H9 (cell line): ENCODE measurements around the gene KLHL21. TPM values are rescaled to one million over a fixed set of nuclear protein-coding genes. Genes with fewer than 3 reads are reported as not detected.

Source experiments
- DNase-seq: peaks from one replicate; pipeline ENCODE4 v3.0.0-alpha.2; 2017
- H2AFZ ChIP-seq: one replicate; pipeline ENCODE4 v1.6.1; 2013; ENCODE audit warnings: mild to moderate bottlenecking, low read length, control low read depth, moderate library complexity
- H2AK5ac ChIP-seq: 2 replicates; pipeline ENCODE4 v1.6.1; 2013; ENCODE audit warnings: low read length, control low read depth, mixed read lengths; ENCODE audit not compliant: insufficient read length
- H2BK120ac ChIP-seq: one replicate; pipeline ENCODE4 v1.6.1; 2013; ENCODE audit warnings: low read depth, mild to moderate bottlenecking, low read length, control low read depth, inconsistent platforms; ENCODE audit not compliant: poor library complexity, severe bottlenecking
- H2BK12ac ChIP-seq: 2 replicates; pipeline ENCODE4 v1.6.1; 2013; ENCODE audit warnings: low read length, control low read depth, mixed read lengths, low read depth; ENCODE audit not compliant: insufficient read length
- H2BK15ac ChIP-seq: 2 replicates; pipeline ENCODE4 v1.6.1; 2013; ENCODE audit warnings: low read depth, low read length, control low read depth
- H2BK20ac ChIP-seq: one replicate; pipeline ENCODE4 v1.6.1; 2013; ENCODE audit warnings: low read depth, mild to moderate bottlenecking, low read length, control low read depth, inconsistent platforms; ENCODE audit not compliant: poor library complexity, severe bottlenecking
- H2BK5ac ChIP-seq: 2 replicates; pipeline ENCODE4 v1.6.1; 2013; ENCODE audit warnings: low read length, control low read depth, mixed read lengths; ENCODE audit not compliant: insufficient read length
- H3K14ac ChIP-seq: 2 replicates; pipeline ENCODE4 v1.6.1; 2013; ENCODE audit warnings: low read length, control low read depth; ENCODE audit not compliant: insufficient read depth
- H3K18ac ChIP-seq: 2 replicates; pipeline ENCODE4 v1.6.1; 2013; ENCODE audit warnings: low read depth, mild to moderate bottlenecking, mixed read lengths, low read length, control low read depth; ENCODE audit not compliant: insufficient read length
- H3K23ac ChIP-seq: 2 replicates; pipeline ENCODE4 v1.6.1; 2013; ENCODE audit warnings: low read length, control low read depth, mixed read lengths, low read depth; ENCODE audit not compliant: insufficient read length
- H3K23me2 ChIP-seq: 2 replicates; pipeline ENCODE4 v1.6.1; 2013; ENCODE audit warnings: low read depth, mild to moderate bottlenecking, mixed read lengths, low read length, control low read depth; ENCODE audit not compliant: insufficient read length, poor library complexity, severe bottlenecking
- H3K27ac ChIP-seq: 2 replicates; pipeline ENCODE4 v1.5.1; 2013; ENCODE audit warnings: low read length, control low read depth, mixed read lengths, low read depth; ENCODE audit not compliant: insufficient read length
- H3K27me3 ChIP-seq: 2 replicates; pipeline ENCODE4 v1.6.1; 2013; ENCODE audit warnings: low read length, control low read depth, inconsistent platforms; ENCODE audit not compliant: insufficient read depth
- H3K4ac ChIP-seq: 2 replicates; pipeline ENCODE4 v1.6.1; 2013; ENCODE audit warnings: low read depth, mild to moderate bottlenecking, control low read depth, inconsistent platforms, low read length, moderate library complexity
- H3K4me1 ChIP-seq: 2 replicates; pipeline ENCODE4 v1.6.1; 2013; ENCODE audit warnings: low read length, control low read depth, inconsistent platforms; ENCODE audit not compliant: insufficient read depth
- H3K4me2 ChIP-seq: 2 replicates; pipeline ENCODE4 v1.6.1; 2013; ENCODE audit warnings: low read length, control low read depth, mixed read lengths; ENCODE audit not compliant: insufficient read length, insufficient read depth
- H3K56ac ChIP-seq: 2 replicates; pipeline ENCODE4 v1.6.1; 2013; ENCODE audit warnings: low read depth, mild to moderate bottlenecking, mixed read lengths, low read length, control low read depth; ENCODE audit not compliant: insufficient read length
- H3K79me1 ChIP-seq: 2 replicates; pipeline ENCODE4 v1.6.1; 2013; ENCODE audit warnings: low read depth, mild to moderate bottlenecking, moderate library complexity, low read length, control low read depth, inconsistent platforms; ENCODE audit not compliant: insufficient read depth, poor library complexity, severe bottlenecking
- H3K79me2 ChIP-seq: 2 replicates; pipeline ENCODE4 v1.6.1; 2013; ENCODE audit warnings: low read length, control low read depth, inconsistent platforms; ENCODE audit not compliant: insufficient read depth
- H3K9ac ChIP-seq: 2 replicates; pipeline ENCODE4 v1.6.1; 2013; ENCODE audit warnings: low read length, control low read depth, mixed read lengths; ENCODE audit not compliant: insufficient read length; ENCODE audit errors: extremely low read depth
- H3K9me3 ChIP-seq: one replicate; pipeline ENCODE4 v1.6.1; 2013; ENCODE audit warnings: low read depth, low read length, inconsistent platforms; ENCODE audit not compliant: control insufficient read depth
- H3T11ph ChIP-seq: one replicate; pipeline ENCODE4 v1.6.1; 2013; ENCODE audit warnings: mild to moderate bottlenecking, low read length, control low read depth, inconsistent platforms
- H4K20me1 ChIP-seq: one replicate; pipeline ENCODE4 v1.6.1; 2013; ENCODE audit not compliant: control insufficient read depth, insufficient read length, insufficient read depth
- H4K5ac ChIP-seq: 2 replicates; pipeline ENCODE4 v1.6.1; 2013; ENCODE audit warnings: low read depth, mild to moderate bottlenecking, mixed read lengths, low read length, control low read depth; ENCODE audit not compliant: insufficient read length
- H4K8ac ChIP-seq: replicated peaks from 2 replicates; pipeline ENCODE4 v1.6.1; 2013; ENCODE audit warnings: low read length, control low read depth, mixed read lengths, low read depth; ENCODE audit not compliant: insufficient read length
- H4K91ac ChIP-seq: 2 replicates; pipeline ENCODE4 v1.6.1; 2013; ENCODE audit warnings: low read depth, mild to moderate bottlenecking, moderate library complexity, mixed read lengths, low read length, control low read depth; ENCODE audit not compliant: insufficient read length
- H3K27ac Mint-ChIP-seq, 3 experiments: 2 replicates in 2 of 3; 3 replicates in 1 of 3; pipeline ENCODE4 v1.8.0; 2020 to 2021; ENCODE audit warnings: mixed read lengths in 3 of 3, mild to moderate bottlenecking in 1 of 3, moderate library complexity in 1 of 3
- H3K27me3 Mint-ChIP-seq: 2 replicates; pipeline ENCODE4 v1.8.0; 2021; ENCODE audit warnings: low read depth, mild to moderate bottlenecking, moderate library complexity, mixed read lengths
- H3K36me3 Mint-ChIP-seq, 3 experiments: 2 replicates in 2 of 3; 3 replicates in 1 of 3; pipeline ENCODE4 v1.8.0; 2020 to 2021; ENCODE audit warnings: low read depth in 3 of 3, mixed read lengths in 3 of 3; ENCODE audit not compliant: insufficient read depth in 1 of 3
- H3K4me1 Mint-ChIP-seq, 2 experiments: 2 replicates each; pipeline ENCODE4 v1.8.0; 2020; ENCODE audit warnings: mixed read lengths in 2 of 2
- H3K4me3 Mint-ChIP-seq, 2 experiments: 2 replicates in 1 of 2; 3 replicates in 1 of 2; pipeline ENCODE4 v1.8.0; 2020 to 2021; ENCODE audit warnings: mild to moderate bottlenecking in 2 of 2, mixed read lengths in 2 of 2, moderate library complexity in 1 of 2
- H3K9me3 Mint-ChIP-seq, 2 experiments: 2 replicates in 1 of 2; 3 replicates in 1 of 2; pipeline ENCODE4 v1.8.0; 2020; ENCODE audit warnings: mild to moderate bottlenecking in 2 of 2, mixed read lengths in 2 of 2, moderate library complexity in 1 of 2
- CTCF ChIP-seq: fragments of 200-600 bp; sonication (generic); conservative IDR thresholded peaks from 3 replicates; pipeline ENCODE4 v1.8.0; 2021; ENCODE audit warnings: antibody characterized with exemption, mild to moderate bottlenecking
- WGBS: extraction: QIAGEN DNeasy Blood & Tissue Kit; methylation state at CpG from one replicate; pipeline ENCODE4 v1.1.7; 2013; ENCODE audit warnings: missing lambda C conversion rate, low lambda C conversion rate, mixed read lengths; ENCODE audit not compliant: insufficient read length; ENCODE audit errors: extremely low coverage; 5-methylcytosine and 5-hydroxymethylcytosine counted together
- total RNA-seq: library from RNA; stranded (reverse); gene quantifications from 2 replicates; pipeline ENCODE4 v1.2.1, GENCODE V29; 2021

Gene KLHL21
- total RNA-seq, 1 experiment from 2014 or later: 31.9 TPM

DNA sequence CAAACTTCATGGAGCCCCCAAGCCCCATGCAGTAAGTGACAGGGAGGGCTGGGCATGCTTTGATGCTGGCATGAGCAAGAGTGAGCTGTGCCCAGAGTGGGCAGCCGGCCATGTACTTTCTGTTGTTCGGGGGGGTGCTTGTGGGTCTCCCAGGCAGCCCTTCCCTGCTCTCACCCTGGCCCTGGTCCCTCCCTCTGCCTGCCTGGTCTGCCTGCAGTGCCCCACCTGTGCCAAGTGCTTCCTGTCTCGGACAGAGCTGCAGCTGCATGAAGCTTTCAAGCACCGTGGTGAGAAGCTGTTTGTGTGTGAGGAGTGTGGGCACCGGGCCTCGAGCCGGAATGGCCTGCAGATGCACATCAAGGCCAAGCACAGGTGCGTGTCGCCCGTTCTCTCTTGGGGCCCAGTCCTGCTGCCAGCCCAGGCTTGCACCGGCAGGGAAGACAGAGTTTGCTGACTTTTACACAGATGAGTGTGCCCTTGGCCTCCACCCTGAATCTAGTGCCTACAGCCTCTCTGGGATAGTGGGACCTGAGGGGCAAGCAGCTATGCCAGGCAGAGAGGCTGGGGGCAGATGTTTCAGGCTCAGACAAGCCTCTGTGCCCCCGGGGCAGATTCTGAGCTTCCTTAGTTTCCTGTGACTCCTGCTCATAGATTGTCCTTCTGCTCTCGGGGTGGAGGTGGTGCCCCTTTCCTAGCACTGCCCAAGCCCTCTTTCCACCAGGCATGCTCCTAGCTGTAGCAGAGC lies 15.2 kb downstream of the KLHL21 start:
- DNase-seq: no peak
- Histone ChIP-seq H3K9ac (no peak overlapping the region), H2BK5ac (no peak overlapping the region), H2AFZ (no peak overlapping the region), H4K20me1 (no peaks in the 10 kb centered on the region), H4K5ac (no peak overlapping the region), H3K4me2 (no peak overlapping the region), H3K56ac (no peak overlapping the region), H3K23me2 (no peaks in the 10 kb centered on the region), H2AK5ac (no peak overlapping the region), H3K79me2 (no peaks in the 10 kb centered on the region), H3K9me3 (no peaks in the 10 kb centered on the region), H3K4ac (no peak overlapping the region), H3K79me1 (no peaks in the 10 kb centered on the region), H3T11ph (no peak overlapping the region), H2BK20ac (no peak overlapping the region), H4K8ac (no peak overlapping the region), H2BK12ac (no peak overlapping the region), H4K91ac (no peak overlapping the region), H3K18ac (no peak overlapping the region), H2BK120ac (no peak overlapping the region), H3K27me3 (no peaks in the 10 kb centered on the region), H3K27ac (no peak overlapping the region), H2BK15ac (no peak overlapping the region), H3K23ac (no peak overlapping the region), H3K4me1 (no peaks in the 10 kb centered on the region), H3K14ac (no peak overlapping the region; the same call in 1 of the 2 replicates)
- no peaks in the 10 kb centered on the region for H3K27me3 Mint-ChIP-seq
- peaks cover 9 to 37% (median 30%) of the 10 kb centered on the region in 3 experiments; a peak in 6 of 7 replicates for H3K36me3 Mint-ChIP-seq
- no CpG with 5 or more reads among the region's 13 CpGs for WGBS
- no peaks in the 10 kb centered on the region for H3K9me3 Mint-ChIP-seq
- H3K27ac Mint-ChIP-seq: peak overlapping the region in 2 of 3 experiments; percentile 77 to 92; a peak in 2 of 7 replicates
- TF ChIP-seq CTCF: no peak
- peaks cover 0 to 3% of the 10 kb centered on the region in 2 experiments; a peak in 1 of 4 replicates for H3K4me1 Mint-ChIP-seq
- no peak overlapping the region; a peak in 1 of 5 replicates for H3K4me3 Mint-ChIP-seq
